HG03039 (cell line): Measurements from ENCODE around the gene CEP192.
"Not testable (repeated sequence)": the region's sequence is repeated elsewhere in the genome, so short reads cannot be mapped to it uniquely, and the experiment has no call there.

ENCODE experiments used
- ATAC-seq: cut with Tn5 transposase; IDR thresholded peaks from one replicate; pipeline ENCODE4 v1.9.1; 2021; ENCODE audit warnings: mild to moderate bottlenecking, moderate library complexity; ENCODE audit not compliant: unreplicated experiment

CEP192 gene

DNA sequence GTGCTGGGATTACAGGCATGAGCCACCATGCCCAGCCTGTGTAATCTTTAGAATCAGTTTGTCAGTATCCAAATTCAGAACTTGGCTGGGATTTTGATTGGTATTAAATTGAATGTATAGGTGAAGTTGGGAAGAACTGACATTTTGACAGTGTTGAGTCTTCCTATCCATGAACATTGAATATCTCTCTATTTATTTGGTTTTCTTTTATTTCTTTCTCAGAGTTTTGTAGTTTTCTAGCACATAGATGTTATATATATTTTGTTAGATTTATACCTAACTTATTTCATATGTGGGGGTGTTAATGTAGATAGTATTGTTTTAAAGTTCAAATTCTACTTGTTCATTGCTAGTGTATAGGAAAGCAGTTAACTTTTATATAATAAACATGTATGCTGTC, 31.5 kb downstream of the CEP192 start:
- ATAC-seq = no peak

DNA sequence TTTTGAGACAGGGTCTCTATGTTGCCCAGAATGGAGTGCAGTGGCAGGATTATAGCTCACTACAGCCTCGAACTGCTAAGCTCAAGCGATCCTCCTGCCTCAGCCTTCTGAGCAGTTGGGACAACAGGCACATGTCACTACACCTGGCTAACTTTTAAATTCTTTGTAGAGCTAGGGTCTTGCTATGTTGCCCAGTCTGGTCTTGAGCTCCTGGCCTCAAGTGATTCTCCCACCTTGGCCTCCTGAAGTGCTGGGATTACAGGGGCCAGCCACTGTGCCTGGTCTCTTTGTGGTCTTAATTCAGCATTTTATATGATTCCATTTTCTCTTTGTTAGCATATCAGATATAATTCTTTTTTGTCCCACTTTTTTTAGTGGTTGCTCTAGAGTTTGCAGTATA, 34.1 kb downstream of the CEP192 start:
- ATAC-seq = no peak

DNA sequence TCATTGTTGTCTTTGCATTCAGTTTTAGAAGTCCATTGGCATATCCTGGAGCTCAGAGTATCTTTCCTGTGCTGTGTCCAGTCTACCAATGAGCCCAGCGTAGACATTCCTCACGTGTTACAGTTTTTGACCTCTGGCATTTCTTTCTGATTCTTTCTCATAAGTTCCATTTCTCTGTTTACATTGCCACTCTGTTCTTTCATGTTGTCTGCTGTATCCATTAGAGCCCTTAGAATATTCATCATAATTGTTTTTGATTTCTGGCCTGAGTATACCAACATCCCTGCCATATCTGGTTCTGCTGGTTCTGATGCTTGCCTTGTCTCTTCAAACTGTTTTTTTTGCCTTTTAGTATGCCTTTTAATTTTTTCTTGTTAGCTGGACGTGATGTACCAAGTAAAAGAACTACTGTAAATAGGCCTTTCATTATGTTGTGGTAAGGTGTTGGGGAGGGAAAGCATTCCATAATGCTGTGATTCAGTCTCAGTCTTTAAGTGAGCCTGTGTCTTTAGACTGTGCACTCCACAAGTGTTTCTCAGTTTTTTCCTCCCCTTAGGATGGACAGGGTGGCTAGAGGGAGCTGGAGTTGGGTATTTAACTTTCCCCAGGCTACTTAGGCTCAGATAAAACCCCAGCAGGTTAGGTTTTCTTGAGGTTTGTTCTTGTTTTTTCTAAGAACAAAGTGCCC, 35.6 kb downstream of the CEP192 start:
- ATAC-seq = no peak

- ATAC-seq = no peak
Measured at GRCh38 chr18:13028869-13029268, 37.7 kb downstream of the CEP192 start.

DNA sequence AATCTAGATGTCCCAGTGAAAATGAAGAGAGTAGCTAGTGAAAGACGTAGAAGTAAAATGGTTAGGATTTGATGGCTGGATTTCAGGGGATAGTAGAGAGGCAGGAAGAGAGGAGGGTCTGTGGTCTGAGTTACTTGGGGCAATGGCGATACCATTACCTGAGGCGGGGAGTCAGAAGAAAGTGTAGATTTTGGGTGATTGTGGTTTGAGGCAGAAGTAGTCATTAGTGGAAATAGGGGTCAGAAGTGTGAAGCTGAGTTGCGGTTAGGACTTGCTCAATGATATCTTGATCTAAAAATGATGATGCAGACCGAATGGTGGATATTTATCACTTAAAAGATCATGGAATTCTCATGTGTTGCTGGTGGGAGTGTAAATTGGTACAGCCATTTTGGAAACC, 41.0 kb downstream of the CEP192 start:
- no peak for ATAC-seq

DNA sequence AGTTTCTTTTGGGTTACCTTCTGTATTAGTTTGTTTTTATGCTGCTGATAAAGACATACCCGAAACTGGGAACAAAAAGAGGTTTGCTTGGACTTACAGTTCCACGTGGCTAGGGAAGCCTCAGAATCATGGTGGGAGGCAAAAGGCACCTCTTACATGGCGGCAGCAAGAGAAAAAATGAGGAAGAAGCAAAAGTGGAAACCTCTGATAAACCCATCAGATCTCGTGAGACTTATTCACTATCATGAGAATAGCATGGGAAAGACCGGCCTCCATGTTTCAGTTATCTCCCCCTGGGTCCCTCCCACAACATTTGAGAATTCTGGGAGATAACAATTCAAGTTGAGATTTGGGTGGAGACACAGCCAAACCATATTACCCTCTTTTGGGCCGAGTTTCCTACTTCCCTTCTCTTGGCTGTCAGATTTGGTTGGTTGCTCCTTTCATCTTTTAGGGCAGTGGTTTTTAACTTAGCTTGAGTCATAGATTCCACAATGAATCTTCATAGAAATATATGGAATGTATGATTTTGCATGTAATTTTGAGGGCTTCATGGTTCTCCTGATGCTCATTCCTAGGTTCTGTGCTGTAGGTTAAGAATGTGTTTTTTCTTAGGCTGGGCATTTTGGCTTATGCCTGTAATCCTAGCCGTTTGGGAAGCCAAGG, 44.2 kb downstream of the CEP192 start:
- no peak for ATAC-seq

DNA sequence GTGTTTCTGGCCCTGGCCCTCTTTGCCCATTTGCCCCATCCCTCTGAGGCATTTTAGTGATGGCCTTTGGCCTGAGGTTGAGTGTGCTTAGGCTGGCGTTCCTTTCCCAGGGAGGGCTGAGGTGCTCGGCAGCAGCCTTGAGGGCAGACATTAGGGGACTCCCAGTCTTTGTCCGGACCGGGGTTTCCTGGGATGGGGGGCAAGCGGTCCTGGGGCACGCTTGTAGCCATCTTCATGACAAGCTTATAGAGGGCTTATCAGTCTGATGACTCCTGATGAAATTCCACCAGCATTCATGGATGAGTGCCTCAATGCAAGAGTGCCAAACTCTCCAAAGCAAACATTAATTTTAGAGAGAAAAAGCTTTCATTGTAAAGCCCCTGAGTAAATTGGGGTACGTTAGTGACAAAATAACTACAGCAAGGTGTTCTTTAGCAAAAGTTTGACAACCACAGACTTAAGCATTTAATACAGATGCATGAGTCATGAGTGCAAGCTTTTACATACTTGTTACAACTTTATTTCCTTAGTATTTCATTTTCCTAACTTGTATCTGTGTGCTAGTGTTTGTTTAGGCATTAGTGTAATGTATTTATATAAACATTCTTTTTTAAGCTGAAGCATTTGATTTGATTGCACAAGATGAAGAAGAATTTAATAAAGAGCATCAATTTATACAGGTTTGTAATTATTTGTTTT, 45.6 kb downstream of the CEP192 start:
- no peak for ATAC-seq

- no peak for ATAC-seq
Measured at GRCh38 chr18:13039806-13040205, 48.6 kb downstream of the CEP192 start.

GRCh38 chr18:13043066-13043465, 51.9 kb downstream of the CEP192 start:
- no peak for ATAC-seq

DNA sequence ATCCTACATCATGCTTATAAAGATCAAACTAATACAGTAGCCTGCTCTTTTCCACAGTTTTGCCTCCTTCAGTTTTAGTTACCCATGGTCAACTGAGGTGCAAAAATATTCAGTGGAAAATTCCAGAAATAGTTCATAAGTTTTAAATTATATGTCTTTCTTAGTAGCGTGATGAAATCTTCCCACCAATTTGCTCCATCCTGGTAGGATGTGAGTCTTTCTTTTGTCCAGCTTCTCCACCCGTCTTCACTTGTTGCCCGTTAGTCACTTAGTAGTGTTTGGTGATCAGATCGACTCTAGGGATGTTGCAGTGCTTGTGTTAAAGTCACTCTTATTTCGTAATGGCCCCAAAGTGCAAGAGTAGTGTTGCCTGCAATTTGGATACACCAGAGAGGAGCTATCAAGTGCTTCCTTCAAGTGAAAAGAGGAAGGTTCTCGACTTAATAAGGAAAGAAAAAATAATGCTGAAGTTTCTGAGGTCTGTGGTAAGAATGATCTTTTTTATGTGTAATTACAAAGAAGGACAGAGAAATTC, 57.0 kb downstream of the CEP192 start:
- ATAC-seq = no peak

- no peak for ATAC-seq
Measured at GRCh38 chr18:13051159-13051558, 60.0 kb downstream of the CEP192 start.

- no peak for ATAC-seq
Measured at GRCh38 chr18:13051950-13052349, 60.8 kb downstream of the CEP192 start.

DNA sequence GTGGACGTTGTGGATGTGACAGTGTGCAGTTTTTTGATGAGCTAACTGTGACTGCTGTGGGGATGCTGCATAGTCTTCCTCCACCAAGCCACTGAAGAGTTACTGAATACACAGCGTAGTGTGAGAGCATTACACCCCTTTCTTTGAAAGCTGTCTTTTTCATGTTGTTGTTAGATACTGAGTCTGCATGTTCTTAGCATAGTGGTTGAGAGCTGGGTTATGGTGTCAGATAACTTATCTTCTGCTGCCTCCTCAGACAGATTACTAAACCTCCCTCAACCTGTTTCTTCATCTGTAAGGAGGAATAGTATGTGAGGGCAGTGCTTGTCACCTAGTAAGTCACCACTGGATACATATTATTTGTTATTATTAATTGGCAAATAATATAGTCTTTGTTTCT, 63.2 kb downstream of the CEP192 start:
- ATAC-seq = no peak

DNA sequence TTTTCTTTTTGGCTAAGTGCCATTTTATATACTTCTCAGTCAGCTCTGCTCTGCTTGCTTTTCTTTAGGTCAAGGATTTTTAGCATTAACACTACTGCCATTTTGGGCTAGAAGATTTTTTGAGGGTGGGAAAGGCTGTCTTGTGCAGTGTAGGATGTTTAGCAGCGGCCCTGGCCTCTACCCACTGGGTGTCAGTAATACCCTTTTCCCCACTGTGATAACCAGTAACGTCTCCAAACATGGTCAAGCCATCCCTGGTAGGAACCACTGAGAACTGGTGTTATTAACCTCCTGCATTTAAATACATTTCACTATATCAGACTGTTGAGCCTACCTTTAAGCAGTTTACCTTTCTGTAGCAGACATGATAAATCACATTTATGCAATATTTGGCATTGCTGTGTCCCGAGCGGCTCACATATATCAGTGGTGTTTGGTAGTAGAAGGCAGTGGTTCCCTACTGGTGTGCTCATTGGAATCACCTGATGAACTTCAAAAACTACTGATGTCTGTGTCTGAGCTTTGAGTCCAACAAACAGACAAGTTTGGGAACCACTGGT, 70.5 kb downstream of the CEP192 start:
- no peak for ATAC-seq

- no peak for ATAC-seq
Measured at GRCh38 chr18:13067124-13067523, 76.0 kb downstream of the CEP192 start.

GRCh38 chr18:13067966-13068365, 76.8 kb downstream of the CEP192 start:
- no peak for ATAC-seq

DNA sequence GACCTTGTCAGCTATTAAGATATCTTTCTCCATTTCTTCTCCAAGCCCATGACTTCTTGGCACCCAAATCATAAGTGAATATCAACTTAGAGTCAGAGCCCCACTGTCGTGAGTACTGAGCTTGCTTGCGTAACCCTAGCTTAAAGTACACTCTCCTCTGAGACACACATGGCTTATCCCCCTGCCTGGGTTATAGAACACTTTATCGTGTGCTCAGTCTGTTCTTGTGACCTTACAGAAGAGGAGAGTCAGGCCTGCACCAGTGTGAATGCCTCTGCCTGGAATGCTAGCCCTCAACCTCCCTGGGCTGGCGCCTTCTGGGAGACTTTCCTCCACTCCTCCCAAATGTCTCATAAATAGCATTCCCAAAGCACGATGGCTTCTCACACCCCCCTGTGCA, 79.3 kb downstream of the CEP192 start:
- no peak for ATAC-seq

DNA sequence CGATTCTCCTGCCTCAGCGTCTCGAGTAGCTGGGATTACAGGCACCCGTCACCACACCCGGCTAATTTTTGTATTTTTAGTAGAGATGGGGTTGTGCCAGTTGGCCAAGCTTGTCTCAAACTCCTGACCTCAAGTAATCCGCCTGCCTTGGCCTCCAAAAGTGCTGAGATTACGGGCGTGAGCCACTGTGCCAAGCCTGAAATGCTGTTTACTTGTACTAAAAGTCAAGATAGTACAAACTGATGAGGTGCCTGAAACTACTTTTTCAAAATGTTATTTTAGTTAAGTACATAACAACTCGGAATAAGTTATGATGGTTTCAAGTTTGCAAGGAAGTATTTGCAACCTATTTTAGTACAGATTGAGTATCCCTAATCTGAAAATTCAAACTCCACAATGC, 85.7 kb downstream of the CEP192 start:
- no peak for ATAC-seq

GRCh38 chr18:13077473-13077872, 86.3 kb downstream of the CEP192 start:
- no peak for ATAC-seq

- ATAC-seq = not testable (repeated sequence)
Measured at GRCh38 chr18:13078065-13078464, 86.9 kb downstream of the CEP192 start.

- ATAC-seq = no peak
Measured at GRCh38 chr18:13086906-13087305, 95.7 kb downstream of the CEP192 start.

DNA sequence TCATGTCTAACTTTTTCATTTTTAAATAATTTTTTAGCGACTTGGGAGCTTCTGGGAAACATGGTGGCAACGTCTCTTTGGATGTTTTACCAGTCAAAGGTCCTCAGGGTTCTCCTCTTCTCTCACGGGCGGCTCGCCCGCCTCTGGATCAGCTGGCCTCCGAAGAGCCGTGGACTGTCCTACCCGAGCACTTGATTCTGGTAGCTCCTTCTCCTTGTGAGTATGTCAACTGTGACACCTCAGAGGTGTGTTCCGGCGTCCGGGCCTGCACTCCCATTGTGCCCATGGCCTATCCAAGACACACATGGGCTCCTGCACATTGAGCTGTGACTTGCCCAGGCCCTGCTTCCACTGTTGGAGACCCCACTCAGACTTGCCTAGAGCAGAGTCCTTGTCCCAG, 104.3 kb downstream of the CEP192 start:
- ATAC-seq = no peak
